K562 (cell line): ENCODE data around the gene KCTD17. TPM values are rescaled to one million over a fixed set of nuclear protein-coding genes. Genes with fewer than 3 reads are reported as not detected.

Experiments used
- DPF2 ChIP-seq: fragments of 450-650 bp; IDR thresholded peaks from 2 replicates; pipeline ENCODE4 v1.6.1; 2016
- FOXJ2 ChIP-seq: fragments of 200-800 bp; sonication (Bioruptor generic); IDR thresholded peaks from 2 replicates; pipeline ENCODE4 v1.6.1; 2016; ENCODE audit warnings: missing genetic modification characterization, missing compliant biosample characterization
- IRF2 ChIP-seq: sonication (generic); formaldehyde crosslinking; IDR thresholded peaks from 2 replicates; pipeline ENCODE4 v1.8.1; 2022; ENCODE audit warnings: mild to moderate bottlenecking, missing genetic modification reagents
- KAT2B ChIP-seq: IDR thresholded peaks from one replicate; pipeline ENCODE4 v1.6.1; 2012; ENCODE audit warnings: low read depth, mild to moderate bottlenecking, control low read depth, inconsistent platforms, low read length, moderate library complexity
- MGA ChIP-seq: fragments of 450-650 bp; IDR thresholded peaks from 2 replicates; pipeline ENCODE4 v1.6.1; 2016; ENCODE audit warnings: mild to moderate bottlenecking, moderate library complexity
- PHF21A ChIP-seq: fragments of 450-650 bp; IDR thresholded peaks from 2 replicates; pipeline ENCODE4 v1.6.1; 2017; ENCODE audit warnings: low read depth, borderline replicate concordance
- POLR2B ChIP-seq: fragments of 450-650 bp; IDR thresholded peaks from 2 replicates; pipeline ENCODE4 v1.6.1; 2018; ENCODE audit warnings: low read depth; ENCODE audit not compliant: partially characterized antibody
- PTRF ChIP-seq: fragments of 450-650 bp; IDR thresholded peaks from 2 replicates; pipeline ENCODE4 v1.6.1; 2016; ENCODE audit warnings: mild to moderate bottlenecking, missing genetic modification characterization, missing compliant biosample characterization
- RAD21 ChIP-seq, 2 experiments: fragments of 250-450 bp in 1 of 2; fragments of 450-650 bp in 1 of 2; sonication (Bioruptor Pico) in 1 of 2; formaldehyde crosslinking in 1 of 2; IDR thresholded peaks in 1 of 2; conservative IDR thresholded peaks in 1 of 2; 2 replicates each; pipeline versions ENCODE4 v1.4.0 to v1.8.0; 2020 to 2022; ENCODE audit warnings: mild to moderate bottlenecking in 2 of 2, moderate library complexity in 1 of 2
- ZNF609 ChIP-seq: sonication (generic); formaldehyde crosslinking; IDR thresholded peaks from 2 replicates; pipeline ENCODE4 v1.8.1; 2023; ENCODE audit warnings: missing genetic modification reagents, mild to moderate bottlenecking, borderline replicate concordance
- ZNF780A ChIP-seq: fragments of 250-450 bp; sonication (Bioruptor Pico); IDR thresholded peaks from 2 replicates; pipeline ENCODE4 v1.5.0; 2021; ENCODE audit warnings: mild to moderate bottlenecking
- polyA plus RNA-seq, 8 experiments: library from polyadenylated mRNA; depleted of rRNA in 4 of 8; stranded (reverse) in 5 of 8; unstranded in 3 of 8; fragments of >200 nt; fragmentation: Nextera tagmentation in 2 of 8; fragmentation: Illumina TruSeq in 1 of 8; extraction: Ambion mirVana in 2 of 8; extraction: Trizol in 1 of 8; gene quantifications; 2 replicates each; pipeline versions ENCODE4 v1.2.1 to v1.2.3, GENCODE V29; 2011 to 2014; ENCODE audit warnings: inconsistent platforms in 1 of 8, missing spikeins in 1 of 8
- total RNA-seq, 7 experiments: library from RNA; depleted of rRNA in 6 of 7; stranded (reverse); fragments of >200 nt in 6 of 7; fragmentation: Illumina TruSeq in 2 of 7; extraction: Trizol in 2 of 7; gene quantifications; 2 replicates each; pipeline versions ENCODE4 v1.2.1 to v1.2.3, GENCODE V29; 2011 to 2021; ENCODE audit warnings: low replicate concordance in 1 of 7

KCTD17 gene
- total and polyA plus RNA-seq, 9 of the 15 experiments (the other 6 are each of a cell fraction or from before 2014, with no cell fraction given) = 0.22 to 0.90 (median 0.49) TPM; not detected in 2

- TF ChIP-seq MGA = no peak
- TF ChIP-seq ZNF780A (CRISPR knock-in tag) = no peak
- no peak for TF ChIP-seq PHF21A
- TF ChIP-seq ZNF609 (CRISPR knock-in tag) = no peak
- no peak for TF ChIP-seq PTRF
- no peak for TF ChIP-seq POLR2B
- no peak for TF ChIP-seq RAD21 (CRISPR knock-in tag; conservative IDR thresholded peaks at IDR 0.05 in 1 of 2, IDR thresholded peaks at IDR 0.05 in 1 of 2)
- no peak for TF ChIP-seq IRF2 (CRISPR knock-in tag)
- TF ChIP-seq FOXJ2 (tag) = no peak
- TF ChIP-seq DPF2 = no peak
- TF ChIP-seq KAT2B = no peak
Observed at GRCh38 chr22:37001826-37002225, 49.7 kb upstream of the KCTD17 start (continued).
